Cardiac muscle cell (in vitro differentiated cells and primary cell): ENCODE results near the gene OXCT1. TPM values are rescaled to one million over a fixed set of nuclear protein-coding genes. Genes with fewer than 3 reads are reported as not detected.

Experiments used
- DNase-seq, 2 donors: peaks; one replicate each; pipeline versions ENCODE4 v3.0.0 to v3.0.0-alpha.2; 2010 to 2017; ENCODE audit warnings: low read depth in 1 of 2, low spot score in 1 of 2
- H3K27ac ChIP-seq: fragments of 200-600 bp; sonication (generic); 2 replicates; pipeline ENCODE4 v1.5.1; 2016
- H3K27me3 ChIP-seq: fragments of 200-600 bp; sonication (generic); 2 replicates; pipeline ENCODE4 v1.6.0; 2016; ENCODE audit warnings: control low read depth
- H3K36me3 ChIP-seq: fragments of 200-600 bp; sonication (generic); 2 replicates; pipeline ENCODE4 v1.5.1; 2016; ENCODE audit warnings: control low read depth
- H3K4me1 ChIP-seq: fragments of 200-600 bp; sonication (generic); 2 replicates; pipeline ENCODE4 v1.8.1; 2017; ENCODE audit warnings: low read depth, mild to moderate bottlenecking, mixed run types
- H3K4me3 ChIP-seq: fragments of 200-600 bp; sonication (generic); 2 replicates; pipeline ENCODE4 v1.5.1; 2016; ENCODE audit warnings: mild to moderate bottlenecking
- H3K9me3 ChIP-seq: fragments of 200-600 bp; sonication (generic); 2 replicates; pipeline ENCODE4 v1.5.1; 2017; ENCODE audit warnings: low read depth, mild to moderate bottlenecking, control low read depth
- polyA plus RNA-seq: library from polyadenylated mRNA; unstranded; fragments of >200 nt; fragmentation: Nextera tagmentation; extraction: Ambion mirVana; gene quantifications from 2 replicates; pipeline ENCODE4 v1.2.1, GENCODE V29; 2016
- total RNA-seq: library from RNA; depleted of rRNA; stranded (reverse); fragments of >200 nt; gene quantifications from 2 replicates; pipeline ENCODE4 v1.2.3, GENCODE V29; 2016
- TF ChIP-seq, protein P1 (sequence below): IDR thresholded peaks from 2 replicates; pipeline ENCODE4 v1.5.1; 2012; ENCODE audit warnings: low read depth, mild to moderate bottlenecking, low read length

Gene OXCT1
- total and polyA plus RNA-seq, 2 experiments from 2014 or later = 54.8 to 55.8 TPM

DNA sequence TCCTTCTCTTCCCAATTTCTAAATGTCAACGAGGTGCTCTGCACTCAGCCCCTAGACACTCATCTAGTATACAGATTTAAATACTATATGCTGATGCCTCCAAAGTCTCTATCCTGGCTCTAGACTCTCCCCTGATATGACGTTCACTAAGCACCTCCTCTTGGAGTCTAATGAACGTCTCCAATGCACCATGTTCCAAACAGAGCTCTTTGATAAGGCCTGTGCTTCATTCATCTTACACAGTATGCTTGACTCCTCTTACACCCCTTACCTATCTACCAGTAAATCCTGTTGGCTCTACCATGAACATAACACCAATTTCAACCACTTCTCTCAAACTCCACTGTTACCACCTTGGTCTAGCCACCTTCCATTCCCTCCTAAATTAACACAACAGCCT, 25.7 kb downstream of the OXCT1 start:
- no peak for DNase-seq
- TF ChIP-seq, protein P1, sequence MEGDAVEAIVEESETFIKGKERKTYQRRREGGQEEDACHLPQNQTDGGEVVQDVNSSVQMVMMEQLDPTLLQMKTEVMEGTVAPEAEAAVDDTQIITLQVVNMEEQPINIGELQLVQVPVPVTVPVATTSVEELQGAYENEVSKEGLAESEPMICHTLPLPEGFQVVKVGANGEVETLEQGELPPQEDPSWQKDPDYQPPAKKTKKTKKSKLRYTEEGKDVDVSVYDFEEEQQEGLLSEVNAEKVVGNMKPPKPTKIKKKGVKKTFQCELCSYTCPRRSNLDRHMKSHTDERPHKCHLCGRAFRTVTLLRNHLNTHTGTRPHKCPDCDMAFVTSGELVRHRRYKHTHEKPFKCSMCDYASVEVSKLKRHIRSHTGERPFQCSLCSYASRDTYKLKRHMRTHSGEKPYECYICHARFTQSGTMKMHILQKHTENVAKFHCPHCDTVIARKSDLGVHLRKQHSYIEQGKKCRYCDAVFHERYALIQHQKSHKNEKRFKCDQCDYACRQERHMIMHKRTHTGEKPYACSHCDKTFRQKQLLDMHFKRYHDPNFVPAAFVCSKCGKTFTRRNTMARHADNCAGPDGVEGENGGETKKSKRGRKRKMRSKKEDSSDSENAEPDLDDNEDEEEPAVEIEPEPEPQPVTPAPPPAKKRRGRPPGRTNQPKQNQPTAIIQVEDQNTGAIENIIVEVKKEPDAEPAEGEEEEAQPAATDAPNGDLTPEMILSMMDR = no peak
- H3K27ac ChIP-seq = peak overlapping the region; percentile 48
- no peak overlapping the region for H3K4me3 ChIP-seq
- peaks cover 6% of the 10 kb centered on the region for H3K36me3 ChIP-seq
- no peaks in the 10 kb centered on the region for H3K9me3 ChIP-seq
- no peaks in the 10 kb centered on the region for H3K4me1 ChIP-seq
- H3K27me3 ChIP-seq = no peaks in the 10 kb centered on the region

DNA sequence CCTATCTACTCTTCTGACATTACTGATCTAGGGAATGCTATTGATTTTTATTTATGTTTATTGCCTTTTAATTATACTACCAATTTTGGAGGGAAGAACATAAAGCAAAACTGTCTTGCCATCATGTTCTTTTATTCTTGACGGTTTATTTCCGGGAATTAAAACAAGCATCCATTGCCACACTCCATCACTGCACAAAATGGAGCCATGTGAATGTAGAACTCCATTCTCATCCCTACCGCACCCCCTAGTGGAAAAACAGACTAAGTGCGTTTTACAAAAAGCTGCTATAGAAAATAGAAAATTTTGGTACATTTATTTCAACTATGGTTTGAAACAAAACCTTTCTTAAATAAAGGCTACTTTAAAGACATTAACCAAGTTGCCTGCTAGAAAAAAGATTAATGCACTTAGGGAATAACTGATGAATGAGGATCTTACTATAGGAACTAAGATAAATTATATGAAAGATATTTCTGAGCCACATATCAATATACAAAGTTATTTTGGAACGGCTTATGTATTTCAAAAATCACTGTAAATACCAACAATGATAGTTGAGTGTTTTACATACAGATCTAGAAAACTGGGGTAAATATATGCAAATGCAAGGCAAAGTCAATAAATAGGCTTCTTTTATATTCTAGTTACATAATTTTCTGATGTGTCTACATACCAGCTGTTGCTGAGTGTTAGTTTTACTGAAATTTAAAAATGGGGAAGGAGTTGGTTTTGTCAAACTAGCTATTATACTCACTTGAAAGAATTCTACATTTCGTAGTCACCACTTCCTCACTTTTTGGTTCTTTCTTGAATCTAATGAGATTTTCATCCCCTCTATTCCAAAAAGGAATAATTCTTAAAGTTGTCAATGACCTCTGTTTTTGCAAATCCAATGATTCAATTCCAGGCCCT, 26.5 kb downstream of the OXCT1 start:
- H3K27me3 ChIP-seq = no peaks in the 10 kb centered on the region
- no peaks in the 10 kb centered on the region for H3K4me1 ChIP-seq
- DNase-seq = peak; percentile 71 to 84
- peak overlapping the region; percentile 48 for H3K27ac ChIP-seq
- no peak overlapping the region for H3K4me3 ChIP-seq
- TF ChIP-seq, protein P1 = peak; percentile 79
- H3K36me3 ChIP-seq = no peaks in the 10 kb centered on the region
- H3K9me3 ChIP-seq = no peaks in the 10 kb centered on the region

DNA sequence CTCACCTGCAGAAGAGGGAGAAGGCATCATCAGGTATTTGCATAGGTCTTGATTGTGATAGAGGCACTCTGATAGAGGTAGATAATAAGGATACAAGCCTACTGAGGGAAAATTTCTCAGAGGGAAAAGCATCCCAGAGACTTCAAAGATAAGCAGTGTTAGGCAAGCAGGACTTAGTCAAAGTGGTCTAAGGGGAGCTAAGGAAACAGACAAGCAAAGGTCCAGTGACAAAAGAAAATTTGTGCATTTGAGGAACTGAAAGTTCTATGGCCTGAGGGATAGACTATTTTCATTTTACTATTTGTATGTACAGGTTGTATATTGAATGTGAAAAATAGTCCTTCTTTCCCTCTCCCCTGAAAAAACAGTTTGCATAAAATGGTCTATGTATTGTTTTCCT, 27.4 kb downstream of the OXCT1 start:
- TF ChIP-seq, protein P1 = no peak
- Histone ChIP-seq H3K36me3 (no peaks in the 10 kb centered on the region), H3K27ac (no peak overlapping the region), H3K4me1 (no peaks in the 10 kb centered on the region), H3K27me3 (no peaks in the 10 kb centered on the region), H3K4me3 (no peak overlapping the region), H3K9me3 (no peaks in the 10 kb centered on the region)
- no peak for DNase-seq

DNA sequence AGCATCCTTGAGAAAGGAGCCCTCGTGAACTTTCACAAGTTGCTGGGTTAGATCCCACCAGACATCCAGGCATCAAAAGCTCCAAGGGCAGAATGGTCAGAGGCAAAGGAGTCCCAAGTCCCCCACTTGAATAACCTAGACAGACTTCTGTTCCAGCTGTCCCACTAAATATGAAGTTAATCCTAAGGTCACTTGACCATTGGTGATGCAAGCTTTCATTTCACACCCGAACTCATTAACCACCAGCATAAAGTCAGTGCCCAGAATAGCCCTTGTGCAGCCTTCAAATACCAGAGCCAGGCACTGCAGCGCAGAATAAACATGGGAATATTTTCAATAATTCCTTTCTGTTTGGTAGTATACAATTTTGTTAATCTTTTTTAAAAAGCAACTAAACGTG, 28.9 kb downstream of the OXCT1 start:
- H3K9me3 ChIP-seq = no peaks in the 10 kb centered on the region
- H3K4me3 ChIP-seq = no peak overlapping the region
- H3K27me3 ChIP-seq = no peaks in the 10 kb centered on the region
- H3K4me1 ChIP-seq = peaks cover under 1% of the 10 kb centered on the region
- H3K36me3 ChIP-seq = no peaks in the 10 kb centered on the region
- no peak overlapping the region for H3K27ac ChIP-seq
- DNase-seq = peak in 1 of 2 donors; percentile 5
- TF ChIP-seq, protein P1 = no peak

DNA sequence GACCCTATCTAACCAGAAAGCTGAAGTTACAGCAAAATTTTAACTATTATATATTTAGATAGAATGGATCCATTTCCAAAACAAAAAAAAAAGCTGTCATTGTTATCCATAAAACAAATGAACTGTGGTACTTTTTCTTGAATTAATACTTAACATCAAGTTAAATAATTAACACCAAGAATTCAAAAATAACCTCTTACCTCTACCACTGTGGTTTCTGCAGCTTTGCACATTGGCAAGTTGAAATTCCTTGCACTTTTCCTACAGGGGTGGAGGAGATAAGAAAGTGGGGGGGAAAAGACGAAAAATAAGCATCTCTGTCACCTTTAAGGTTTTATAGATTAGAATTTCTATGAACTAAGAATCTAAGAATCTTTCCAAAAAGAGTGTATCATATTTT, 30.0 kb downstream of the OXCT1 start:
- TF ChIP-seq, protein P1 = no peak
- H3K36me3 ChIP-seq = no peaks in the 10 kb centered on the region
- H3K9me3 ChIP-seq = no peaks in the 10 kb centered on the region
- H3K4me1 ChIP-seq = peaks cover 10% of the 10 kb centered on the region
- H3K4me3 ChIP-seq = no peak overlapping the region
- no peaks in the 10 kb centered on the region for H3K27me3 ChIP-seq
- no peak for DNase-seq
- no peak overlapping the region for H3K27ac ChIP-seq
